HG03575 (cell line): Measurements from ENCODE around the gene DIS3L2.
"Not testable (repeated sequence)": the region's sequence is repeated elsewhere in the genome, so short reads cannot be mapped to it uniquely, and the experiment has no call there.

ENCODE experiments used
- ATAC-seq: cut with Tn5 transposase; IDR thresholded peaks from one replicate; pipeline ENCODE4 v1.9.1; 2021; ENCODE audit not compliant: unreplicated experiment, insufficient number of reproducible peaks, low FRiP score; ENCODE audit errors: extremely low read depth

The DIS3L2 gene

DNA sequence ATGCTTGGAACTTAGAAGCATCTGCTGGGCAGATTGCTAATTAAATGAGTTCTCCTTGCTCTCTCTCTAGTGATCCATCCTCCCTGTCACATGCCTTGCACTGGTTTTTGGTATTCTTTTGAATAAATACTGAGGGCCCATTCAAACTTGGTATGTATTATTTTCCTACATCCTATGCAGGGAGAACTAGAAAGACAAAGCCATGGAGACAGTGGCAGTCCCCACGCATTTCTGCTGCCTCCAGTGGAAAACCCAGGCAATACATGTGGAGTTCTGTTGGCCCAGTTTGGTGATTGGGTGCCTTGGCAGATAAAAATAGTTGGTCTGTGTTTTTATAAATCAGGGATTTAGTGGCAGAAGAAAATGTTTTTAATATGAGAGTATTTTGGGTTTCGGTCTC lies 68.7 kb downstream of the DIS3L2 start:
- no peak for ATAC-seq

DNA sequence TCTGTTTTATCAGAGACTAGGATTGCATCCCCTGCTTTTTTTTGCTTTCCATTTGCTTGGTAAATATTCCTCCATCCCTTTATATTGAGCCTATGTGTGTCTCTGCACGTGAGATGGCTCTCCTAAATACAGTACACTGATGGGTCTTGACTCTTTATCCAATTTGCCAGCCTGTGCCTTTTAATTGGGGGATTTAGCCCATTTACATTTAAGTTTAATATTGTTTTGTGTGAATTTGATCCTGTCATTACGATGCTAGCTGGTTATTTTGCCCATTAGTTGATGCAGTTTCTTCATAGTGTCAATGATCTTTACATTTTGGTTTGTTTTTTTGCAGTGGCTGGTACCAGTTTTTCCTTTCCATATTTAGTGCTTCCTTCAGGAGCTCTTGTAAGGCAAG lies 73.8 kb downstream of the DIS3L2 start:
- ATAC-seq: not testable (repeated sequence)

DNA sequence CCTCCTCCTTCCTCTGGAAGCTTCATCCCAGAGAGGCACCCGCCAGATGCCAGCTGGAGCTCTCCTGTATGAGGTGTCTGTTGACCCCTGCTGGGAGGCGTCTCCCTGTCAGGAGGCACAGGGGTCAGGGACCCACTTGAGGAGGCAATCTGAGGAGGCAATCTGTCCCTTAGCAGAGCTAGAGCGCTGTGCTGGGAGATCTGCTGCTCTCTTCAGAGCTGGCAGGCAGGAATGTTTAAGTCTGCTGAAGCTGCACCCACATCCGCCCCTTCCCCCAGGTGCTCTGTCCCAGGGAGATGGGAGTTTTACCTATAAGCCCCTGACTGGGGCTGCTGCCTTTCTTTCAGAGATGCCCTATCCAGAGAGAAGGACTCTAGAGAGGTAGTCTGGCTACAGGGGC lies 75.4 kb downstream of the DIS3L2 start:
- ATAC-seq: not testable (repeated sequence)

DNA sequence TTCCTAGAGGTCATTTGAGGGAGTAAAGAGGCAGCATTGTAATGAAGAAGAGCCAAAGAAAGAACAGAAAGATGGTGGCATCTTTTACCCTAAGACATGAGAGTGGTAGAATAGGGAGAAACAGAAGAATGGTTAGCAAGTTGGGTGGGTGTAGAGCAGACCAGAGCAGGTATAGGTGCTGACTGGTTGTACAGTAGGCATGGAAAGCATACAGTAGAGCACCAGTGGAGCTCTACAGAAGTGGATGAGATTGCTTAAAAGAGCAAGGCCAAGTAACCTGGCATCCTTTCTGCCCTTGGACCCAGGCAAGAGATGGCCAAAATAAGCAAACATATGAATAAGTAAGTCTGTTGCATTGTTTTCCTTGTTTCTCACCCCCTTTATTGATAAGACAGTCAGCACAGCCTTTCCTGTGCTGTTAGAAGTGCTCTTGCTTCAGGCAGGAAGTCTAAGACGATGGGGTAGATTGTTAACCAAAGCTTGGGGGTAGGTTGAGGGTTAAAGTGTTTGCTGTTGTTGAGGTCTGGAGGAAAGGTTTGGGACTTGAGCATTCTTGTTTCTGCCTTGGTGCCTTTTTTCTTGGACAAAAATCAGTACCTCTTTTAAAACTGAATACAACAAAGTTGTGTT lies 76.9 kb downstream of the DIS3L2 start:
- no peak for ATAC-seq

DNA sequence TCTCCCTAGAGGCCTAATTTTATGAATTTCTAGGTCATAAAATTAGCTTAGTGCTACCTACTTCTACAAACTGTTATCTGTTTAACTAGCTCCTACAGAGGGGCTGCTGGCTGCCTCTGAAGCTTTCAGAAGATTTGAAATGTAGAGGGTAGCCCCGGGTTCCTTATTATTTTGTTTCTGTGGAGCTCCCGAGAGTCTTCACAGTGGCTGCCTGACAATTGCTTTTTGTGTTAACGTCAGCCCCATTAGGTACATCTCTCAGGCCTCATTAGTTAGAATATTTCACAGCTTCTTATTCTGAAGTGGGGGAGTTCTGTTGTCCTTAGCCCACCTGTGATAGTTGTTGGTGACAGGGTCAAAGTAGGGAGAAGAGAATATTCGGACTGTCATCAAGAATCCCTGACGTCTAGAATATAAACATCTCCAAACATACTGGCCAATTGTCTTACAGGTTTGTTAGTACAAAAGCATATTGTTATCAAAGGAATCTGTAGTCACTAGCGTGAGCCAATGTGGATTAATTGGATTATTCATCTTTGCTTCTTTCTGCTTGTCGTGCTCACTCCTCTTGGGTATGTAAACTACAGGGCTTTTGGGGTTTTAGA lies 77.5 kb downstream of the DIS3L2 start:
- ATAC-seq: no peak

DNA sequence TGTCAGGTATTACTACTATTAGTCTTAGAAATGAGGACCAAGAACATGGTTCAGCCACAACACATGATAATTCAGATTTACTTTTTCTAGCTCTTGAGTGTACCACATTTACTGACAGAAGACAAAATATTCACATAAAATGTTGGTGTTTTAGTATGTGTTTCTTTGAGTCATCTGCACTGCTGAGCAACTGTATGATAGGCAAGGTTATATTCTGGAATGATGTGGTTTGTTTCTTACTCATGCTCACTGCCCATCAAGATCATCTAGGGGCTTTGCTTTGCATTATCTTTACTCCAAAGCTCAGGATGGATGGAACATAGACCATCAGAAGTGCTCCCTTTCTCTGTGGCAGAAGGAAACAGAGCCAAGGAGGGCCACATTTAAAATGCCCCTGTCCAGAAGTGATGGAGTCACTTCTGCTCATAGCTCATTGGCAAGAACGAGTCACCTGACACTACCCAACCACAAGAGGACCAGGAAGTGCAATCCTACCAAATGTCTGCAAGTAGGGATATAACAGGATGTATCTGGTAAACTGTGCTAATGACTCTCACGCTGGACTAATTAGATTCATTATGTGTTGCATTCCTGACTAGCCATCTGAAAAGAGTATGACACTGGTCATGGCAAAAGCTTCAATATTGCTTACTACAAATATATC lies 81.5 kb downstream of the DIS3L2 start:
- ATAC-seq: no peak

DNA sequence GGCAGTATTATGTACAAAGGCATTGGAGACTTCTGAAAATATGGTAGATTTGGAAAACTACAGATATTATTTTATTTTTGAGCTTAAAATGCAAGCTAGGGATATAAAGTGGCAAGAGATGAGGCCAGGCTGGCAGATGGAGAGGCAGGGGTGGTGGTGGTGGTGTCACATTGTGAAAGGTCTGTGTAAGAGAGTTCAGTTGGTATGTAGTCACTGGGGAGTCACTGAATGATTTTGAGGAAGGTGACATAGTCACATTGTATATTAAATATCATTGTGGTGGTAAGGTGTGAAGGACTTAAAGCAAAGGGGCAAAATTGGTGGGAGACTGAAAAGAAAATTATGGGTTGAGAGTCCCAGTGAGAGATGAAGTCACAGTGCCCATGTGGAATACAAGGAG lies 82.5 kb downstream of the DIS3L2 start:
- no peak for ATAC-seq

DNA sequence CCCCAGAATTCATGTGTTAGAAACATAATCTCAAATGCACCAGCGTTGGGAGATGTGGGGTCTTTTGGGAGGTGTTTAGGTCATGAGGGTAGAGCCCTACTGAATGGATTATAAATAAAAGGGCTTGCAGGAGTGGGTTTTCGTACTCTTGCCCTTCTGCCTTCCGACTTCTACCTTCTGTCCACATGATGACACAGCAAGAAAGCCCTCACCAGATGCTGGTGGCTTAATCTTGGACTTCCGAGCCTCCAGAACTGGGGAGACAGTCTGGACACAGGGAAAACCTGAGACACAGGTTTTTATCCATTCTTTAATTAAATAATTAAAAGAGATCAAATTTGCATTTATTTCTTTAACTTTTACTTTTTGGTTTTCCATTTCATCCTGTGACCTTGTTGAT lies 87.8 kb downstream of the DIS3L2 start:
- no peak for ATAC-seq

DNA sequence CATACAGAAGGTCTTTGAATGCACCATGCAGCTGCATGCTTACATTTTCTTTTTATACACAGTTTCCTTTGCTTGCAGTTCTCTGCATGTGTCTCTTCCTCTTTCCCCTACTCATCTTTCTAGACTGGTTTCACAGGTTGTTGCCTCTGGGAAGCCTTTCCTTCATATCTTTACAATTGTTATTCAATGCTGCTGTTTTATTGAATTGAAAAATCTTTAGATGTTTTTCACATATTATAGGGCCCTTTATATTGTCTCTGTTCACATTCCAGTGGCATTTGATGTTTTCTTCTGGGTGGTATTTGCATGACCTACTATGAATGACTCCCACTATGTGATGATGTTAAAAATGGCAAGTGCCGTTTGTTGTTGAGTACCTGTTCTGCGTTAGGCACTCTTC lies 91.1 kb downstream of the DIS3L2 start:
- ATAC-seq: no peak

DNA sequence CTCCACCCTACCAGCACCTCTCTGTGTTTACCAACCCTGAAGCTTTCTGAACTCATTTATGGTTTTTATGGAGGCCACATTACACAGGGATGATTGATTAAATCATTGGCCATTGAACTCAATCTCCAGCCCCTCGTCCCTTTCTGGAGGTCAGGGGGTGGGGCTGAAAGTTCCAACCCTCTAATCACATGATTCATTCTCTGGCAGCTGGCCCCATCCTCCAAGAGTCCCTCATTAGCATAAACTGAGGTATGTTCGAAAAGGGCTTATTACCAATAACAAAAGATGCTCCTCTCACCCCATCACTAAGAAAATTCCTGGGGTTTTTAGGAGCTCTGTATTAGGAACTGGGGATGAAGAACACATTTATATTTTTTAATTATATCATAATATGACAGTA lies 92.3 kb downstream of the DIS3L2 start:
- ATAC-seq: no peak

DNA sequence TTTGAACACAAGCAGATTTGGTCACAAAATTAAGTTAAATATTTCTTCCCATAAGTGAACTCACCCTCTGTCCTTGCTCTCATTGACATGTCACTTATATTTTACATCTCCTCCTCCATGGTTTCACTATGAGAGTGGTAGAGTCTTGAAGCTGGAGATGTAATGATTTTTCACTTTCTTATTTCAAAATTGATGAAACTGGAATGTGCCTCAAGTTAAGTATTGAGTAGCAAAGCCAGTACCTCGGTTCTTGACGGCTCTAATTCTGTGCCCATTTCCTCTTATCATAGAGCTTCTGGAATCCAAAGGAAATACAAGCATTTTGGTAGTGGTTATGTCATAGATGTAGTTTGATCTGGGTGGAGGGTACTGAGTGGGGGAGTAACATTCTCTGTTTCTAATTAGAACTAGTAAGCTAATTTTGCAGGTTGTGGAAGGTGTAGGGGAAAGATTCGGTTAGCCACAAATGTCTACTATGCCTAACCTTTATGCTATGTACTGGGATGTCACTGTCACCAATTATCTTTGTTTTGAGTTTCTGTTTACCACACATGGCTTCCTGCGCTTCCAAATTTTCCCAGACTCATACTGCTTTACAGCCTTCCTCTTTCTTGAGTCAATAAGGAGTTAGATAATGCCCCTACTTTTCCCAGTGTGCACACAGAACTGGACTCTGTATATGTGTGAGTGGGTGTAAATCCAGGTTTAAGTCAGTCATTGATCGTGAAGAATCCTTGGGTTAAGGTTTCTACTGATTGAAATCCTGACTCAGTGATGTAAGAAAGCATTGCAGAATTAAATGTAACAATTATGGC lies 96.8 kb downstream of the DIS3L2 start:
- ATAC-seq: no peak

DNA sequence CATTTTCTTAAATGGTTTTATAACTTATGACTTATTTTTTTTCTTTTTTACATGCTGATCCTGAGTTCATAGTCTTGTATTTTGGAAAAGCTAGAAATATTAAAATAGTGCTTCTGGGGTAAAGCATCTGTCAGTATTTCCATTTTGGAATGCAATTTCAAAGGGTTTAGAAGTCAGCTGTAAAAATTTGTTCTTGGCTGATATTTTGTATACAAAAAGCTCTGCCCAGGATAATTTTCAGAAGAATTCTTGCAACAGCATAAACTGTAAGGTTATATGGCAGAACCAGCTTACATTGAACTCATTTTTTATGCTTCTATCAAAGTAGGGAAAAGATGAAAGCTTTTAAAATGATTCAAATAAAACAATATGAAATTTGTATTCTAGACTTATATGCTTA lies 97.4 kb downstream of the DIS3L2 start:
- ATAC-seq: no peak

DNA sequence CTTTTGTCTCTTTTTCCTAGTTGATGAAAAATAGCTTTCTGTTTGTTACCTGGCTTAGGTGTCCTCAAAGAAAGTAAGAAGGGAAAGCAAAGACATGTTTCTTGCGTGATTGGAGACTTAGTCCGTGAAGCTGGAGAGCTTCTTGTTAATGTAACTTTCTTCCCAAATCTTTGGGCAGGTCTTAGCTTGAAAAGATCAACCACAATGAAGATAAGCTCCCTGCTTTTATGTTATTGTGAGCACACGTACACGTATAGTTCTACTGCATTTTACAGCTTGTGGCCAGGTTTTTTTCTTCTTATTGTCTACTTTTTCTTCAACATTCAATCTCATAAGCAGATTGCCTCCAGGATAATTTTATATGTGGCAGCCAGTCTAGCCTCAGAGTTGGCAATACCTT lies 99.8 kb downstream of the DIS3L2 start:
- ATAC-seq: no peak

DNA sequence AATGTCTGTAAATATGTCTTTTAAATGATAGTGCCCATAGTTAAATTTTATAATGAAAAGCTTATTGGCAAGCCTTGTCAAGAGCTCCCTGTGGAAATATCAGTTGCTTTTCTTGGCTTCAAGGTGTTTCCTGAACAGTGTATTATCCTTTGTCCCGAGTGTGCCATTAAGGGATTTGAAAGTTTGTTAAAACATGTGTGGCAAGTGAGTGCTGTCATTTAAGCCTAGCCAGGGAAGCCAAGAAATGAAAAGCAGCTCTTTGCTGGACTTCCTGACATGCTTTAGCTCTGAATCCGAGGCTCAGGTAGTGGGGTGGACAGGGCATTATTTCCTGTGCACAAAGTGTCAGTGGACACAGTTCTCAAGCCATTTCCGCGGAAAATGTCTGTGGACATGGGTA lies 111.5 kb downstream of the DIS3L2 start:
- ATAC-seq: no peak

DNA sequence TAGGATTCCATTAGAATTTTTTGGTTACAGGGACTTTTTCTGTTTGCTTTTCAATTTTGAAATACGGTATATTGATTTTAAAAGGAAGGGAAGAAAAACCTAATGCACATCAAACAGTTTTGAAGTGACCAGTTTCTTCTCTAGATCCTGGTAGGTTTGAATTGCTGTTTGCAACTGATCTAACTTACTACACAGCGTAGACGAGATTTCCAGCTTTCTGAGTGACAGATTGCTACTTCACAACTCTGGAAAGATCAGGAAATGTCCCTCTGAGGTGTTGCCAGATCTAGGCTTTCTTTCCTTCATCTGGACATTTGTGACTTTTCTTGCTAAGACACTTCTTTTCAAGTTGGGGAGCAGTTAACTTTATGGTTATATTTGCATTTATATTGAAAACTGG lies 112.2 kb downstream of the DIS3L2 start:
- no peak for ATAC-seq

DNA sequence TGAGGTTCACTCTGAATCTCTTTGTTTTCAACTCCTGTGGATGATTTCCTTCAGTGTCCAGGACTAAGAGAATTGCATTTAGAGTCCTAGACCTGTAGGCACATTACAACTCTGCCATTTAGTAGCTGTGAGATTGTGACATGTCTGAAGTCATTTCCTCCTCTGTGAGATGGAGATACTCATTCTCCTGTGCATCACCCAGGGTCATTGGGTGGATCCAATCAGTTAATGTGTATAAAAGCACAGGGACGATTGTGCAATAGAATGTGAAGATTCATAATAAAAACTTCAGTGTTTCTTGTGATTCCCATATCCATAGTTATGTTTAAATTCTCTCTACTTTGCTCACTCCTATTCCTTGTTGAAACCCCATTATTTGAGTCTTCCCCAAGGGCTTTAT lies 113.6 kb downstream of the DIS3L2 start:
- ATAC-seq: no peak

DNA sequence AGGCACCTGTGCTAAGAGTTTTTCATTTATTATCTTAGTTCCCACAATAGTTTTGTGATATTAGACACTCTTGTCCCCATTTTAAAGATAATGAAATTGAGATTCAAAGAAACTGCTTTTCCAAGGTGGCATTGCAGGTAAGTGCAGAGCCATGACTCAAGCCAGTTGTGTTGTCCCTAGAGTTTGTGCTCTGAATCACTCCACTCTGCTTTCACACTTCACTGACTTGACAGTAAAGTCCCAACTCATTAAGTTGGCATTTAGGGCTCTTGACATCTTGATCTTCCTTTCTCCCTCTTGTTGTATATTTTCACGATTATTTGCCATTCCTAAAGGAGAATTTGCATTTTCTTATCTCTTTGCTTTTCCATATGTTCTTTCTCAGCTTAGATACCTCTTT lies 114.3 kb downstream of the DIS3L2 start:
- no peak for ATAC-seq

DNA sequence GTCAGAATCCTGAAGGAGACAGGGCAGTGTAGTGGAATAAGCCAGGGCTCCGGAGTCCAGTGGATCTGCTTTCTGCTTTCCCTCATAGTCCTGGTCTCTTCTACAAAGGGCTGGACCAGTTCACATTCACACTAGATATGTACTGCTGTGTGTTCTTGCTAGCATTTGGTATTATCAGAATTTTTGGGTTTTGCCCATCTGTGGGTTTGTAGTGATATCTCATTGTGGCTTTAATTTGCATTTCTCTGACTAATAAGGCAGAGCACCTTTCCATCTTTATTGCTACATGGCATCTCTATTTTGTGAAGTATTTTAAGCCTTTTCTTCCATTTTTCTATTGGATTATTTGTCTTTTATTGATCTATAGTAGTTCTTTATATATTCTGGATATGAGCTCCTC lies 114.8 kb downstream of the DIS3L2 start:
- ATAC-seq: no peak

DNA sequence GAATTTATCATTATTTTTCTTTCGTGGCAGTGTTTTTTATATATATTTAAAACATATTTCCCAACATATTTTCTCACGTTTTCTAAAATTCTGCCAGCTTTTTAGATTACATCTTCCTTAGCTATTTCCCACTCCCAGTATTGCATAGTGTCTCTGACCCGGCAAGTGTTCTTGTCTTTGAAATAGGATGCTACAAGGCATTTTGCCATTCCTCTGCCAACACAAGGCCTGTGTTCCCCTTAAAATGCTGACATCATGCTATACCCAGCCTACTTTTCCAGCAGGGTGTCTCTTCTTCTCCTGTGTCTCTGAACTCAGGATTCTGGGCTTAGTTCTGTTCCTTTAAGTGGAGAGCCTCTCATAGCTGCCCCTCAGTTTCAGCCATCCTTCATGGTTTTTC lies 115.2 kb downstream of the DIS3L2 start:
- no peak for ATAC-seq

DNA sequence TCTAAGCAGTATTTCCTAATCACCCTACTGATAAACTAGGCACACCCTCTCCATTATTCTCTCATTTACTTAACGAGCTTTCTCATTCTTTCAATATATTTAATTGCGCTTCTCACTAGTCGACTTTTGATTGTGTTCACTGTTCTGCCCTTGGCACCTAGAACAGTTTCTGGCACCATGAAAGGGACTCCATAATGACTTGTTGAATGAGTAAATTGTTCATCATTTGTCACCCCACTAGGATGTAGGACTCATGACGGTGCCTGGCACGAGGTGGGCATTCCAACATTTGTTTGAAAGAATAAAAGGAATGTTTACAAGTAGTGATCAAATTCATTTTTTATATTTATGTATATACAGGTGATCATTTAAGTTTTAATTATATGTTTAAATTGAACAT lies 123.7 kb downstream of the DIS3L2 start:
- no peak for ATAC-seq
